ENCODE data around the gene DENND2D. TPM values are rescaled to one million over a fixed set of nuclear protein-coding genes. Genes with fewer than 3 reads are reported as not detected.
A peak's percentile ranks its signal among the peaks of the same experiment; 100 is the strongest.

The DENND2D gene
- total RNA-seq, 1 experiment from 2014 or later, result 0.11 TPM

DNA sequence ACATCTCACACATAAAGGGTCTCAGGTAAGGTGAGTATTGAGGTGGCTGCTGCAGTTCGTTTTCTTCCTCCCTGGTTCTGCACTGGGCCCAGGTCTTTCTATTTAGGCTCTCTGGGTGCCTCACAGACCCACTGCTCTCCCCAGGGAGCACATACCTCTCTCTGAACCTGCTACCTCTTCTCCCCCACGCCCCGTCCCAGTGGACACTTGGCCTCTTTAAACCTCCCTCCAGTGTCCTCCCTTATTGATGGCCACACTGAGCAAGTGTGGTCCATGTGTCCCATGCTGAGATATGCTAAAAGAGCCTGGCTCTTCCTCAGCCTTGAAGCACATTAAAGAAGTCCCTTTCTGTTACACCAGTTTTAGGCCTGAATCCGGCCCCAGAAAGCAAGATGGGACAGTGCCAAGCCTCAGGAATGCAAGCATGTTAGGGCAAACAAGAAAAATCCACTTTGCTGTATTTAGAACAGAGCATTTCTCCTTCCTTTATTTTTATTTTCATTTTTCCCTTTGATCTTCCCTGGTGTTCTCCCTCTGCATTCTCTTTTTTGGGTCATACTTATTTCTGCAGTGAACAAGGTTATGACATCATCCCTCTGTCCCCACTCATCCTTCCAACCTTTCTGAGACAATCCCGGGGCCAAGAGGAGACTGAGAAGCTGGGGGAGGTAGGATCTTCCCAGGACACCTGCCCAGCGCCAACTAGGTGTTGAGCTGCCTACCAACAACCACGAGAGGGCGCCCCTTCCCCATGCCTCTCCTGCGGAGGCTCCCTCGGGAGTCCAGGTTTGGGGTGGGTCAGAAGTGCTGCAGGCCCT, 22.1 kb upstream of the DENND2D start:
- no CpG with 5 or more reads among the region's 10 CpGs for whole genome bisulfite sequencing (ENCODE audit: extremely low coverage, insufficient read length, low lambda C conversion rate)
- Mint-ChIP-seq H3K4me3 (no peak overlapping the region), H3K27ac (no peak overlapping the region), H3K36me3 (ENCODE audit: insufficient read depth in 1 of 3, low read depth in 3 of 3) (no peaks in the 10 kb centered on the region), H3K4me1 (peaks cover 54 to 59% of the 10 kb centered on the region in 2 experiments), H3K9me3 (no peaks in the 10 kb centered on the region; a peak in 1 of 5 replicates), H3K27me3 (ENCODE audit: low read depth) (peaks cover 8% of the 10 kb centered on the region)
- H4K5ac ChIP-seq (ENCODE audit: insufficient read length, low read depth, low read length), result no peak overlapping the region
- no peak overlapping the region for H3K27ac ChIP-seq (ENCODE audit: insufficient read length, low read depth, low read length)
- no peaks in the 10 kb centered on the region for H3K79me2 ChIP-seq (ENCODE audit: insufficient read depth, low read length)
- H2BK15ac ChIP-seq (ENCODE audit: low read depth, low read length), result no peak overlapping the region
- H4K91ac ChIP-seq (ENCODE audit: insufficient read length, low read depth, low read length), result no peak overlapping the region
- DNase-seq, result peak; percentile 90
- H3T11ph ChIP-seq (ENCODE audit: low read length), result no peak overlapping the region
- no peak overlapping the region for H3K56ac ChIP-seq (ENCODE audit: insufficient read length, low read depth, low read length)
- H2BK12ac ChIP-seq (ENCODE audit: insufficient read length, low read depth, low read length), result no peak overlapping the region
- H4K8ac ChIP-seq (replicated peaks; ENCODE audit: insufficient read length, low read depth, low read length), result no peak overlapping the region
- no peak overlapping the region for H3K9ac ChIP-seq (ENCODE audit: extremely low read depth, insufficient read length, low read length)
- no peak overlapping the region for H2BK120ac ChIP-seq (ENCODE audit: low read depth, low read length, poor library complexity, severe bottlenecking)
- H3K23ac ChIP-seq (ENCODE audit: insufficient read length, low read depth, low read length), result no peak overlapping the region
- peak; percentile 95 for TF ChIP-seq CTCF (conservative IDR thresholded peaks at IDR 0.05)
- H3K27me3 ChIP-seq (ENCODE audit: insufficient read depth, low read length), result no peaks in the 10 kb centered on the region
- H3K4me1 ChIP-seq (ENCODE audit: insufficient read depth, low read length), result peaks cover 4% of the 10 kb centered on the region
- H3K4ac ChIP-seq (ENCODE audit: low read depth, low read length), result no peak overlapping the region
- no peak overlapping the region for H3K14ac ChIP-seq (ENCODE audit: insufficient read depth, low read length)
- no peak overlapping the region for H3K18ac ChIP-seq (ENCODE audit: insufficient read length, low read depth, low read length)
- H3K79me1 ChIP-seq (ENCODE audit: insufficient read depth, low read depth, low read length, poor library complexity, severe bottlenecking), result no peaks in the 10 kb centered on the region
- no peak overlapping the region for H2AFZ ChIP-seq (ENCODE audit: low read length)
- no peak overlapping the region for H2AK5ac ChIP-seq (ENCODE audit: insufficient read length, low read length)
- H3K23me2 ChIP-seq (ENCODE audit: insufficient read length, low read depth, low read length, poor library complexity, severe bottlenecking), result no peaks in the 10 kb centered on the region
- H2BK5ac ChIP-seq (ENCODE audit: insufficient read length, low read length), result no peak overlapping the region
- no peak overlapping the region for H3K4me2 ChIP-seq (ENCODE audit: insufficient read depth, insufficient read length, low read length)
- no peak overlapping the region for H2BK20ac ChIP-seq (ENCODE audit: low read depth, low read length, poor library complexity, severe bottlenecking)
- no peaks in the 10 kb centered on the region for H3K9me3 ChIP-seq (ENCODE audit: control insufficient read depth, low read depth, low read length)
- H4K20me1 ChIP-seq (ENCODE audit: control insufficient read depth, insufficient read depth, insufficient read length), result no peaks in the 10 kb centered on the region

All from H9 (cell line).